Lower leg skin (tissue), 4 donors: ENCODE data around the gene DUSP22. TPM values are rescaled to one million over a fixed set of nuclear protein-coding genes. Genes with fewer than 3 reads are reported as not detected.
"Not testable (repeated sequence)": the region's sequence is repeated elsewhere in the genome, so short reads cannot be mapped to it uniquely, and the experiment has no call there.

Experiments
- DNase-seq, 2 donors: peaks; one replicate each; pipeline ENCODE4 v3.0.0-alpha.2; 2019; ENCODE audit warnings: low spot score in 2 of 2
- H3K4me3 ChIP-seq: fragments of 200-600 bp; sonication (generic); 2 replicates; pipeline ENCODE4 v1.5.1; 2017; ENCODE audit warnings: mild to moderate bottlenecking, low read depth; ENCODE audit not compliant: poor library complexity, severe bottlenecking
- CTCF ChIP-seq, 3 donors: fragments of 450-650 bp; IDR thresholded peaks; one replicate each; pipeline ENCODE4 v1.5.1; 2016; ENCODE audit warnings: antibody characterized with exemption in 3 of 3, mild to moderate bottlenecking in 3 of 3, moderate library complexity in 2 of 3
- POLR2A ChIP-seq, 2 donors: fragments of 450-650 bp; IDR thresholded peaks; one replicate each; pipeline ENCODE4 v1.6.1; 2016 to 2017; ENCODE audit warnings: antibody characterized with exemption in 2 of 2, mild to moderate bottlenecking in 1 of 2, moderate library complexity in 1 of 2
- WGBS, 2 donors: methylation state at CpG; one replicate each; pipeline ENCODE4 v1.1.5; 2018; 5-methylcytosine and 5-hydroxymethylcytosine counted together
- intact Hi-C: fragments of 100-400 bp; cut with DNase I; formaldehyde crosslinking; loops from one replicate; pipeline ENCODE4 v1.15.0; 2023; ENCODE audit warnings: low total_unique reads
- total RNA-seq, 4 donors: library from RNA; depleted of rRNA; stranded (reverse); fragments of >200 nt; gene quantifications; one replicate each; pipeline ENCODE4 v1.1.0, GENCODE V29; 2016

The DUSP22 gene
- total RNA-seq, 4 donors from 2014 or later: 53.2 to 81.1 (median 63.4) TPM

DNA sequence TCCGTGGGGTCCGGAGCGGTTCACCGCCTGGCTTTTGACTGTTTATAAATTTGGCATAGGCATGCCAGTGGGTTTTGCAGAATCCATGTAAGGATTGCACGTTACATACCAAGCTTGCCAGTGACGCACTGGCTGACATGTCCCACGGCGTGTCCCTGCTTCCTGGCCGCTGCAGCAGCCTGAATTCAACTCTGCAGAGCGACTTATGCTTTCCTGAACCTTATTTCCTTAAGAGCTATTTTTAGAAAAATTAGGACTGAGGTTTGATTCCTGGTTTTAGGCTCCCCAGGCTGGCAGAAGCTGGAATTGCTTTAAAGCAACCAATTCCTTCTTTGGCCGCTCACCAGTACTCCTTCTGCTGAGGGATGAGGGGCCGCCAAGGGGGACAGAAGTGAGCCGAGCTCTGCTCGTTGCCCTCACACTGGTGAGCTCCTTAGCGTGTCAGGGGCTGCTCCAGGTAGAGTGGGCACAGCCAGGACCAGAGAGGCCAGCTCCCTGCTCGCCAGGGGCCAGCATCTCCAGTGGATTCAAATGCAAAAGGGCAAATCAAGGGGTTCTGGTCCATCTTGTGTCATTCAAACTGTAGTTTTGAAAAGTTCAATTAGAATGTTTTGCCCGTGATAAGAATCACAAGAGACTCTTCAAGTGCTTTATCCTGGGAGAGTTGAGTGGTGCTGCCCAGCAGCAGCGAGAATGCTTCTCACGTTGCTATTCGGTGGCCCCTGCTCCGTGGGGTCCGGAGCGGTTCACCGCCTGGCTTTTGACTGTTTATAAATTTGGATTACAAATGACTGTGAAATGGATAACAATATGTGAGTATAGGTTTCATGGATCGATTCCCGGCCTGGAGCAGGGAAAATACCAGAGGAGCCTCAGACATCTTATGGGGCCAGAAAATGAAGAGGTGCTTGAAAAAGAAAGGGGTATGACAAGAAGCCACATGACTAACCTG is 81.8 kb downstream of the DUSP22 start:
- intact Hi-C loops: no loop called here
- no peak overlapping the region for H3K4me3 ChIP-seq
- no peak for DNase-seq
- WGBS, 2 donors: 69 to 73% methylated on average over 26 of the region's 26 CpGs
- TF ChIP-seq POLR2A (IDR thresholded peaks at IDR 0.05) (no peak), CTCF (IDR thresholded peaks at IDR 0.05) (no peak)

DNA sequence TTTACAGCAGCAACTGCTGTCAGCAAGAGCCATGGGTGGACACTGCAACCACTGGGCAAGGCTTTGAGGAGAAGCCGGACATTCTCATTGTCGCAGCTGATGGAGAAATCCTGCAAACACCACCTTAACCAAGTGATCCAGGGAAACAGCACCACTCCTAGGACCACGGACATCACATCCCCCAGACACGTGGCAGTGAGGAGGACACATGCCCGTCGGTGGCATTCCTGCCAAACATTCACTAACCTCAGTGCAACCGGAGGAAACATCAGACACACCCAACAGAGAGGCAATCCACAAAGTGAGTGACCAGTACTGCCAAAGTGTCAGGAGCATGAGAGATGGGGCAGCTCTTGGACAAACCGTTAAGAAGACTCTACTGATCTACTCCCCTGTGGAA is 82.7 kb downstream of the DUSP22 start:
- TF ChIP-seq POLR2A (IDR thresholded peaks at IDR 0.05): no peak
- TF ChIP-seq CTCF (IDR thresholded peaks at IDR 0.05): no peak
- DNase-seq: no peak
- H3K4me3 ChIP-seq: no peak overlapping the region
- intact Hi-C loops: no loop called here
- 76 to 81% methylated on average over 8 of the region's 8 CpGs for WGBS, 2 donors

GRCh38 chr6:376827-377640 is 84.7 kb downstream of the DUSP22 start:
- intact Hi-C loops: no loop called here
- no peak for DNase-seq
- WGBS, 2 donors: 73 to 75% methylated on average over 10 of the region's 10 CpGs
- TF ChIP-seq POLR2A (IDR thresholded peaks at IDR 0.05): no peak
- H3K4me3 ChIP-seq: no peak overlapping the region

DNA sequence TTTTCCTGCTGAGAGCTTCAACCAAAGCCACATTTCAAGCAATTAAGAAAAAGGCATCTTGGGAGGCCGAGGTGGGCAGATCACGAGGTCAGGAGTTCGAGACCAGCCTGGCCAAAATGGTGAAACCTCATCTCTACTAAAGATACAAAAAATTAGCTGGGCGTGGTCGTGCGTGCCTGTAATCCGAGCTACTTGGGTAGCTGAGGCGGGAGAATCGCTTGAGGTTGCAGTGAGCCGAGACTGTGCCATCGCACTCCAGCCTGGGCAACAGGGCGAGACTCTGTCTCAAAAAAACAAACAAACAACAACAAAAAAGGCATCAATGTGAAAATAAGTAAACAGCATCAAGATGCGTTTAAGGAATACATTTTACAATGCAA is 85.3 kb downstream of the DUSP22 start:
- 86 to 89% methylated on average over 13 of the region's 13 CpGs for WGBS, 2 donors
- H3K4me3 ChIP-seq, DNase-seq, intact Hi-C loops: not testable (repeated sequence)

DNA sequence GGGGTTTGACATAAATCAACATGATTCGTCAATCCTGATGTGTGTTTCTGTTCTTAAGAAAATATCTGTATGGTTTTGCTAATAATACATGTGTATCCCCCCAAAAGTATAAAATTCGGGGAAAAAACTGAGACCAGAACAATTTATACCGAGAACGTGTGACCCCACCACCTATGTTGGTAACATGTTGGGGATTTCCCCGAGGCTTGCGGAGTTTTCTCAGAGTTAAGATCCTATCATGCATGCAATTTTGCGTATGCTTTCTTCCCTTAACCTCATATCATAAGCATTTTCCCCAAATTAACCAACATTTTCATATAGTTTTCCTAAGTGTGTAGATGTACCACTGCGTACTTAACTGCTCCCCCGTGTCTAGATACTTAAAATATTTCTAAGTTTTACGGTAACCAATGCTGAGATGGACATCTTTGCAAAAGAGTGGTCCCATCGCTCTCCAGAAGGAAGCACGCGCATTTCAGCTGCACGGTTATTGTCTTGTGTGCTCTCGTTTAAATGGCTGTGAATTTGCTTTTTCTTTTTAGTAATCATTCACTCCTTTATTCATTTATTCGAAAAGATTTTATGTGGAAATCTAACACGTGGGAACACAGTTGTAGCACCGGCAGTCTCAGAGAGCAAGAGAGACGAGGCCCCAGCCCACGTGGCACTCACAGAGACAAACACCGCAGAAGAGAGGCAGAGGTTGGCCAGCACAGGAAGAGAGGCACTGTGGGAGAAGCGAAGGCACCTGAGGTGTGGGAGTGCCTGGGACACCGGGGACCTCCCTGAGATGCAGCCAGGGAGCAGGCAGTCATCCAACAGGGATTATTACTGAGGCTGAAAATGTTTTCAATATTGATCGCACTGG is 86.0 kb downstream of the DUSP22 start:
- TF ChIP-seq CTCF (IDR thresholded peaks at IDR 0.05): no peak
- no peak for TF ChIP-seq POLR2A (IDR thresholded peaks at IDR 0.05)

DNA sequence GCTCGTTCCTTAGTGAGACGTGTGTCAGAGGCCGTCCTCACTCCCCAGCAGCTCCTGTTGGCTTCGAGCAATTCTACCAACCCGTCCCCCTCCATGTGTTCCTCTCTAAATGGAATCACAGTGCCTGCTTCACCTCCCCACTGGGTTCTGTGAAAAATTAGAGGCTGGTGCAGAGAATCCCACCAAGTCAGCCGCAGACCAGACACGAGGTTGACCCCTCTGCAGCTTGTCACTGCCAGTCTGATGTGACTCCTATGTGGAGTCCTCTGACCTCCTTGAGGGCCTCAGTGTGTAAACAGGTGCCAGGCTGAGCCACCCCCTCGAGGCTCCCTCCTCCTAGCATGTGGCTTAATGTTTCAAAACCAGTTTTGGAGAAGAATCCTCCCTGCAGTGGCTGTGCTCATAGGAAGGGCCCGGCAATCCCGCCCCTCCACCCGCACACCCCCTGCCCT is 86.7 kb downstream of the DUSP22 start:
- 70 to 72% methylated on average over 11 of the region's 11 CpGs for WGBS, 2 donors

More for the DNA sequence above, 86.0 kb downstream of the DUSP22 start:
- intact Hi-C loops: no loop called here
- no peak for DNase-seq
- 80 to 86% methylated on average over 24 of the region's 24 CpGs for WGBS, 2 donors
- no peak overlapping the region for H3K4me3 ChIP-seq

More for the DNA sequence above, 86.7 kb downstream of the DUSP22 start:
- no peak overlapping the region for H3K4me3 ChIP-seq
- DNase-seq: no peak
- intact Hi-C loops: no loop called here
- TF ChIP-seq POLR2A (IDR thresholded peaks at IDR 0.05) (no peak), CTCF (IDR thresholded peaks at IDR 0.05) (no peak)
